NOMO-1 treated with DMSO at 0.1 percent for 48 hours (cell line): ENCODE measurements around the gene FASTKD1.
"Not testable (repeated sequence)": the region's sequence is repeated elsewhere in the genome, so short reads cannot be mapped to it uniquely, and the experiment has no call there.

Experiments used
- DNase-seq: peaks from one replicate; lab custom pipeline; 2025; ENCODE audit not compliant: unreplicated experiment; lab: John Stamatoyannopoulos, UW

Gene FASTKD1

GRCh38 chr2:169573160-169573973 is at the start of gene FASTKD1:
TSS of gene FASTKD1 (minus strand) at chr2:169573865. CDS start at chr2:169572029, 1,836 bp downstream.
- peak; percentile 94 for DNase-seq

GRCh38 chr2:169623235-169623634 is 49.6 kb upstream of the FASTKD1 start:
- DNase-seq: no peak

GRCh38 chr2:169620509-169620908 is 46.8 kb upstream of the FASTKD1 start:
- no peak for DNase-seq

GRCh38 chr2:169619946-169620345 is 46.3 kb upstream of the FASTKD1 start:
- DNase-seq: no peak

GRCh38 chr2:169615982-169616381 is 42.3 kb upstream of the FASTKD1 start:
- DNase-seq: not testable (repeated sequence)

GRCh38 chr2:169613876-169614275 is 40.2 kb upstream of the FASTKD1 start:
- no peak for DNase-seq

- DNase-seq: no peak
Measured at GRCh38 chr2:169609264-169609663, 35.6 kb upstream of the FASTKD1 start.

GRCh38 chr2:169599568-169599967 is 25.9 kb upstream of the FASTKD1 start:
- no peak for DNase-seq

- no peak for DNase-seq
Measured at GRCh38 chr2:169598982-169599381, 25.3 kb upstream of the FASTKD1 start.

GRCh38 chr2:169596546-169596945 is 22.9 kb upstream of the FASTKD1 start:
- DNase-seq: not testable (repeated sequence)

GRCh38 chr2:169590804-169591203 is 17.1 kb upstream of the FASTKD1 start:
- DNase-seq: peak; percentile 23

GRCh38 chr2:169585673-169586072 is 12.0 kb upstream of the FASTKD1 start:
- no peak for DNase-seq

GRCh38 chr2:169584005-169584877 is 10.6 kb upstream of the FASTKD1 start, which contains the start of gene PPIG:
TSS of gene PPIG (plus strand) at chr2:169584351. CDS start at chr2:169604042, 19,691 bp downstream.
- DNase-seq: peak; percentile 94

- no peak for DNase-seq
Measured at GRCh38 chr2:169583518-169583917, 9.9 kb upstream of the FASTKD1 start.

GRCh38 chr2:169582552-169583266 is 9.0 kb upstream of the FASTKD1 start:
- not testable (repeated sequence) for DNase-seq

- DNase-seq: no peak
Measured at GRCh38 chr2:169579044-169579443, 5.4 kb upstream of the FASTKD1 start.

GRCh38 chr2:169575264-169575663 is 1.6 kb upstream of the FASTKD1 start:
- not testable (repeated sequence) for DNase-seq

- not testable (repeated sequence) for DNase-seq
Measured at GRCh38 chr2:169574539-169574938, 874 bp upstream of the FASTKD1 start.

GRCh38 chr2:169573974-169574299 is 272 bp upstream of the FASTKD1 start:
- no peak for DNase-seq

- no peak for DNase-seq
Measured at GRCh38 chr2:169572821-169573159, 875 bp downstream of the FASTKD1 start.

GRCh38 chr2:169572189-169572588 is 1.5 kb downstream of the FASTKD1 start:
- no peak for DNase-seq
